Mesothelial cell of epicardium (in vitro differentiated cells): ENCODE data around the gene DNAJC15. TPM values are rescaled to one million over a fixed set of nuclear protein-coding genes. Genes with fewer than 3 reads are reported as not detected.
"Not testable (repeated sequence)": the region's sequence is repeated elsewhere in the genome, so short reads cannot be mapped to it uniquely, and the experiment has no call there.

Source experiments
- DNase-seq, 2 experiments: peaks; one replicate each; pipeline ENCODE4 v3.0.0; 2021; ENCODE audit warnings: low spot score in 2 of 2; ENCODE audit not compliant: unreplicated experiment in 2 of 2
- H3K27ac Mint-ChIP-seq: 2 replicates; pipeline ENCODE4 v1.8.0; 2021; ENCODE audit warnings: mixed read lengths
- H3K27me3 Mint-ChIP-seq: 2 replicates; pipeline ENCODE4 v1.8.0; 2021; ENCODE audit warnings: low read depth, mixed read lengths
- H3K36me3 Mint-ChIP-seq: 2 replicates; pipeline ENCODE4 v1.8.0; 2021; ENCODE audit warnings: mixed read lengths
- H3K4me1 Mint-ChIP-seq: 2 replicates; pipeline ENCODE4 v1.8.0; 2021; ENCODE audit warnings: mixed read lengths
- H3K4me3 Mint-ChIP-seq: 2 replicates; pipeline ENCODE4 v1.8.0; 2021; ENCODE audit warnings: mild to moderate bottlenecking, moderate library complexity, mixed read lengths
- H3K9me3 Mint-ChIP-seq: 2 replicates; pipeline ENCODE4 v1.8.0; 2021; ENCODE audit warnings: mixed read lengths
- CTCF ChIP-seq: fragments of 200-600 bp; sonication (generic); IDR thresholded peaks from one replicate; pipeline ENCODE4 v1.5.0; 2021; ENCODE audit warnings: antibody characterized with exemption; ENCODE audit not compliant: unreplicated experiment
- total RNA-seq: library from RNA; stranded (reverse); gene quantifications from 3 replicates; pipeline ENCODE4 v1.2.1, GENCODE V29; 2021

Gene DNAJC15
- total RNA-seq, 1 donor from 2014 or later, result 31.6 TPM

GRCh38 chr13:43046259-43046658 lies 22.9 kb downstream of the DNAJC15 start:
- peaks cover 50% of the 10 kb centered on the region for H3K4me1 Mint-ChIP-seq
- H3K27ac Mint-ChIP-seq, result peak overlapping the region; percentile 86
- TF ChIP-seq CTCF, result no peak
- H3K4me3 Mint-ChIP-seq, result no peak overlapping the region
- H3K27me3 Mint-ChIP-seq, result no peaks in the 10 kb centered on the region
- DNase-seq, result no peak
- peaks cover 7% of the 10 kb centered on the region for H3K9me3 Mint-ChIP-seq
- peaks cover 20% of the 10 kb centered on the region for H3K36me3 Mint-ChIP-seq

DNA sequence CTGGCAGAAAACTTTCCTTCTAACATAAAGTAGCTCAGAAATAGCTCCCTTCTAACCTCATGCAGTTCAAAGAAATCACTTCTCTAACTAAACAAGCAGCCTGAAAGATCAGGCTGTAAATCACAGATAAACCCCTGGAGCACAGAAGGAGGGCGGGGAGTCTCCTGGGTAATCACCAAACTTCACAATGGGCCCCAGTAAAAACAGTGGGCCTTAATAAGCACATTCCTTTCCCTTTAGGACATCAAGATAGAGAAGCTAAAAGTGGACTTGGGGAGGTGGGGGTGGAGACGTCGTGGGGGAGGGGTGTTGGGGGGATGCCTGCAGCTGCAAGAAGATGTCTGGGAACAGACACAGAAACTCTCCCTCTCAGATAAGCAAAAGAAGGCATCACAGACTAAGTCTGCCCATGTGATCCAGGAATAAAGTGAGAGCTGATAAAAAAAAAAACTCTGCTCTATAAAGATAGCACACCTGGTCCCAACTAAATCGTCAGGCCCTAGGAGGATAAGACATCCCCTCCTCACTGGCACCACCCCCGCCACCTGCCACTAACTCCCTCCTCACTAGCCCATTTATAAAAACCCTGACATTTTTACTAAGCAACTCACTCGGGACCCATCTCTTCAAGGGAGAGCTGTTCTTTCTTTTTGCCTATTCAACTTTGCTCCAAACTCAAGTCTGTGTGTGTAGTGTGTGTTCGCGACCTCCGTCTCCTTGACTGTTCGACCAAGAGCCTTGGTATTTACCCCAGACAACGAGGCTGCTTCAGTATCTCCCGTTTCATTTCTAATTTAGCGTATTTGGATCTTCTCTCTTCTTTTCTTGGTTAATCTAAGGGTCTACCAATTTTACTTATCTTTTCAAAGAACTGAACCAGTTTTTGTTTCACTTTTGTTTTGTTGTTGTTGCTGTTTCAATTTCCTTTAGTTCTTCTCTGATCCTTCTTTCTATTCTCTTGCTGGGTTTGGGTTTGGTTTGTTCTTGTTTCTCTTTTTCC lies 31.7 kb downstream of the DNAJC15 start:
- TF ChIP-seq CTCF, result no peak
- H3K4me3 Mint-ChIP-seq, result no peak overlapping the region
- H3K27ac Mint-ChIP-seq, result no peak overlapping the region
- peaks cover 11% of the 10 kb centered on the region for H3K36me3 Mint-ChIP-seq
- H3K9me3 Mint-ChIP-seq, result peaks cover 9% of the 10 kb centered on the region
- H3K27me3 Mint-ChIP-seq, result no peaks in the 10 kb centered on the region
- DNase-seq, result peak; percentile 57 to 72
- H3K4me1 Mint-ChIP-seq, result peaks cover 38% of the 10 kb centered on the region

DNA sequence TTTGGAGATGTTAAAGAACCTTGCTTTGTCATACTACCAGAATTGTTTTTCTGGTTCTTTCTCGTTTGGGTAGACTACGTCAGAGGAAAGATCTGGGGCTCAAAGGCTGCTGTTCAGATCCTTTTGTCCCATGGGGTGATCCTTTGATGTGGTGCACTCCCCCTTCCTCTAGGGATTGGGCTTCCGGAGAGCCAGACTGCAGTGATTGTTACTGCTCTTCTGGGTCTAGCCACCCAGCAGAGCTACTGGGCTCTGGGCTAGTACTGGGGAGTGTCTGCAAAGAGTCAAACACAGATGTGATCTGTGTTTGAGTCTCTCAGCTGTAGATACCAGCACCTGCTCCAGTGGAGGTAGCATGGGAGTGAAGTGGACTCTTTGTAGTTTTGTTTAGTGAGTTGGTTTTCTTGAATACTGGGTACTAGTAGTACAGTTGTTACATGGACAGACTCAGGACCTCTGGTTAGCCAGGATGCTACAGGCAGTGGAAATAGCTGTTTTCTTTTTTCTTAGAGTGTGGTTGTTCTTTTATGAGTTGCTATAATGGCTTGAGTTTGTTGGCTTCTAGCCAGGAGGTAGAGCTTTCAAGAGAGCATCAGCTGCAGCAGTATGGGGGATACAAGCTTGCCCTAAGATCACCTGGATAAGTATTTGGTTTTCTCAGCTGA lies 34.4 kb downstream of the DNAJC15 start:
- Mint-ChIP-seq H3K36me3 (peaks cover 14% of the 10 kb centered on the region), H3K27ac (no peak overlapping the region)

DNA sequence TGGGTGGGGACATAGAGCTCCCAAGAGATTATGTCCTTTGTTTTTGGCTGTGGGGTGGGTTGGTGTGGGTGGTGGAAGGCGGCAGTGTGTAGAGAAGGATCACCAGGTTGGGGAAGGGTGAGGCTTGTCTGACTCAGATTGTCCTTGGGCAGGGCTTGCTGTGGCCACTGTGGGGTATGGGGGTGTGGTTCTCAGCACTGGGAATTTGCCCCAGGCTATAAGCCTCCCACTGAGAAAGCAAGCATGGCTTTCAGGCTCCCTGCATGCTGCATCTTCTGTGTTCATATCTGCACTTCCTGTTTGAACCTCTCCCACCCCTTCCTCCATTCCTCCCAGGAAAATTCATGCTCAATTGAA lies 34.9 kb downstream of the DNAJC15 start:
- Mint-ChIP-seq H3K4me3 (peak overlapping the region; percentile 66), H3K36me3 (peaks cover 14% of the 10 kb centered on the region), H3K4me1 (peaks cover 63% of the 10 kb centered on the region), H3K27ac (no peak overlapping the region), H3K27me3 (no peaks in the 10 kb centered on the region), H3K9me3 (peaks cover 7% of the 10 kb centered on the region)
- no peak for DNase-seq
- no peak for TF ChIP-seq CTCF

More for the DNA sequence above, 34.4 kb downstream of the DNAJC15 start:
- peaks cover 7% of the 10 kb centered on the region for H3K9me3 Mint-ChIP-seq
- DNase-seq, result no peak
- peaks cover 61% of the 10 kb centered on the region for H3K4me1 Mint-ChIP-seq
- peak overlapping the region; percentile 66 for H3K4me3 Mint-ChIP-seq
- no peaks in the 10 kb centered on the region for H3K27me3 Mint-ChIP-seq
- no peak for TF ChIP-seq CTCF

GRCh38 chr13:43058831-43059230 lies 35.4 kb downstream of the DNAJC15 start:
- peaks cover 16% of the 10 kb centered on the region for H3K36me3 Mint-ChIP-seq
- DNase-seq, result no peak
- H3K4me3 Mint-ChIP-seq, result peak overlapping the region; percentile 66
- no peak overlapping the region for H3K27ac Mint-ChIP-seq
- H3K9me3 Mint-ChIP-seq, result peaks cover 7% of the 10 kb centered on the region
- no peaks in the 10 kb centered on the region for H3K27me3 Mint-ChIP-seq
- peaks cover 68% of the 10 kb centered on the region for H3K4me1 Mint-ChIP-seq
- no peak for TF ChIP-seq CTCF

- peak overlapping the region; percentile 95 for H3K27ac Mint-ChIP-seq
These were observed 36.4 kb downstream of the DNAJC15 start for GRCh38 chr13:43059779-43060178.

GRCh38 chr13:43060806-43061205 lies 37.4 kb downstream of the DNAJC15 start:
- not testable (repeated sequence) for DNase-seq, H3K4me3 Mint-ChIP-seq, H3K9me3 Mint-ChIP-seq, H3K27me3 Mint-ChIP-seq
- Mint-ChIP-seq H3K36me3 (peaks cover 22% of the 10 kb centered on the region), H3K27ac (peak overlapping the region; percentile 95), H3K4me1 (peaks cover 82% of the 10 kb centered on the region)

More at GRCh38 chr13:43059779-43060178, 36.4 kb downstream of the DNAJC15 start:
- H3K9me3 Mint-ChIP-seq, H3K27me3 Mint-ChIP-seq, DNase-seq: not testable (repeated sequence)
- H3K36me3 Mint-ChIP-seq, result peaks cover 20% of the 10 kb centered on the region
- H3K4me1 Mint-ChIP-seq, result peaks cover 77% of the 10 kb centered on the region
- peak overlapping the region; percentile 8 for H3K4me3 Mint-ChIP-seq
